SKM-1 treated with dmso at 0.1 percent for 144 hours (cell line): ENCODE results near the gene TRMT13.
"Not testable (repeated sequence)": the region's sequence is repeated elsewhere in the genome, so short reads cannot be mapped to it uniquely, and the experiment has no call there.

Experiments
- DNase-seq: peaks from one replicate; lab custom pipeline; 2025; ENCODE audit not compliant: unreplicated experiment; lab: John Stamatoyannopoulos, UW

Gene TRMT13

GRCh38 chr1:100152271-100152670 lies 19.3 kb downstream of the TRMT13 start:
- DNase-seq = no peak

- DNase-seq = no peak
These were observed 29.9 kb downstream of the TRMT13 start for GRCh38 chr1:100162881-100163280.

- no peak for DNase-seq
These were observed 31.3 kb downstream of the TRMT13 start for GRCh38 chr1:100164216-100164615.

- no peak for DNase-seq
These were observed 31.7 kb downstream of the TRMT13 start for GRCh38 chr1:100164702-100165101.

GRCh38 chr1:100168051-100168450 lies 35.1 kb downstream of the TRMT13 start:
- no peak for DNase-seq

GRCh38 chr1:100177295-100178041 lies 44.5 kb downstream of the TRMT13 start:
- no peak for DNase-seq

GRCh38 chr1:100178091-100178490 lies 45.1 kb downstream of the TRMT13 start, which contains the start of gene LRRC39:
Gene LRRC39, minus strand, starts transcription at chr1:100178256. Its CDS starts 9,740 bp downstream, at chr1:100168516.
- no peak for DNase-seq

- no peak for DNase-seq
These were observed 50.4 kb downstream of the TRMT13 start for GRCh38 chr1:100183370-100183769.

- peak; percentile 64 for DNase-seq
These were observed 51.6 kb downstream of the TRMT13 start for GRCh38 chr1:100184536-100184935.

GRCh38 chr1:100187912-100188311 lies 54.9 kb downstream of the TRMT13 start:
- peak; percentile 9 for DNase-seq

- DNase-seq = peak; percentile 9
These were observed 55.7 kb downstream of the TRMT13 start for GRCh38 chr1:100188617-100189016.

GRCh38 chr1:100198596-100198995 lies 65.6 kb downstream of the TRMT13 start:
- DNase-seq = no peak

GRCh38 chr1:100200060-100200459 lies 67.1 kb downstream of the TRMT13 start:
- DNase-seq = not testable (repeated sequence)
